RPMI8226 (cell line): ENCODE results near the gene NUDT21.

Source experiments
- DNase-seq: peaks from one replicate; pipeline ENCODE4 v3.0.0-alpha.2; 2015

NUDT21 gene

GRCh38 chr16:56460101-56460500 lies 9.0 kb upstream of the NUDT21 start:
- no peak for DNase-seq

GRCh38 chr16:56457927-56458470 lies 6.9 kb upstream of the NUDT21 start:
- no peak for DNase-seq

GRCh38 chr16:56451753-56452689 lies 889 bp upstream of the NUDT21 start:
- peak; percentile 72 for DNase-seq

- DNase-seq: peak; percentile 50
These were observed 702 bp downstream of the NUDT21 start for GRCh38 chr16:56450275-56450985.

- DNase-seq: no peak
These were observed 3.1 kb downstream of the NUDT21 start for GRCh38 chr16:56448005-56448404.

GRCh38 chr16:56447286-56447685 lies 3.8 kb downstream of the NUDT21 start:
- DNase-seq: no peak

GRCh38 chr16:56438038-56438437 lies 13.1 kb downstream of the NUDT21 start:
- DNase-seq: no peak

- DNase-seq: no peak
These were observed 14.9 kb downstream of the NUDT21 start for GRCh38 chr16:56436258-56436657.

GRCh38 chr16:56428091-56428490 lies 23.0 kb downstream of the NUDT21 start:
- DNase-seq: no peak

- no peak for DNase-seq
These were observed 24.5 kb downstream of the NUDT21 start for GRCh38 chr16:56426585-56426984.

GRCh38 chr16:56425439-56425832 lies 25.7 kb downstream of the NUDT21 start, which contains the start of gene AMFR:
Gene AMFR, minus strand, starts transcription at chr16:56425545. Its CDS starts 218 bp downstream, at chr16:56425327.
- DNase-seq: peak; percentile 93

GRCh38 chr16:56424791-56425438 lies 26.2 kb downstream of the NUDT21 start:
- peak; percentile 15 for DNase-seq

- DNase-seq: no peak
These were observed 26.7 kb downstream of the NUDT21 start for GRCh38 chr16:56424404-56424764.

- peak; percentile 14 for DNase-seq
These were observed 27.3 kb downstream of the NUDT21 start for GRCh38 chr16:56423584-56424403.

GRCh38 chr16:56422896-56423441 lies 28.2 kb downstream of the NUDT21 start:
- DNase-seq: no peak

- DNase-seq: no peak
These were observed 29.0 kb downstream of the NUDT21 start for GRCh38 chr16:56421976-56422669.

GRCh38 chr16:56421313-56421712 lies 29.8 kb downstream of the NUDT21 start:
- DNase-seq: no peak

- DNase-seq: no peak
These were observed 30.5 kb downstream of the NUDT21 start for GRCh38 chr16:56420613-56421012.

GRCh38 chr16:56419740-56420548 lies 31.2 kb downstream of the NUDT21 start:
- no peak for DNase-seq

GRCh38 chr16:56417138-56417537 lies 34.0 kb downstream of the NUDT21 start:
- DNase-seq: no peak
